ENCODE data around the gene KCNAB2. TPM values are rescaled to one million over a fixed set of nuclear protein-coding genes. Genes with fewer than 3 reads are reported as not detected.

KCNAB2 gene
- total and polyA plus RNA-seq, 2 experiments from 2014 or later: 3.9 to 4.8 TPM

DNA sequence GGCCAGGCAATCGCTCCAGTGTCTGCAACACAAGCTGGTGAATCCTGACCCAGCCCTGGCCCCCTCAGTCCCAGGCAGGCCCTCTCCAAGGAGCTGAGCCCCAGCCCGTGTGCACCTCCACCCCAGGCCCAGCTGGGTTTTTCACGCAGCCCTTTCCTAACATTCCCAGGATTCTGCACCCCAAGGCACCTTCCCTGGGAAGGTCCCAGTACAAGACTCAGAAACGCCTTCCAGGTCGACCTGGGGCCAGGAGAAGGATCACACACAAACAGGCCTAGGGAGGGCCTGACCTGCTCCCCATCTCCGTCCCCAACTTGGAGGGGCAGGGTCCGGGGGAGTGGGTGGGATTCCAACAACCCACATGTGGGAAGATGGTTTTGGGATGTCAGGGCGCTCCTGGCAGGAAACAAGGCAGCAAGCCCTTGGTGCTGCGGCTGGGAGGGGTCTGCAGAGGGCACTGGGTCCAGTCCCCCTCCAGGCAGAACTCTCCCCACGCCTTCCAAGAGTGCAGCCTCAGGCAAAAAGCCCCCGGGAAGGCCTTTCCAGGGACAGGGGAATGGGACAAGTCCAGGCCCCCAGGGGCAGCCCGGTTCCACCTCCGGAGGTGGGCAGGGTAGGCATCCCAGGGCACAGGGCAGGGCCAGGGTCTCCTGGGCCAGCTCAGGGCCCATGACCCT lies 58.3 kb downstream of the KCNAB2 start:
- Histone ChIP-seq H3K27me3 (replicated peaks; ENCODE audit: insufficient read depth) (0 out of 2 replicates have a peak, but pooled peaks cover 8% of the 10 kb centered on the region), H3K27ac (no peak overlapping the region), H3K79me2 (ENCODE audit: insufficient read depth) (no peaks in the 10 kb centered on the region), H3K9me2 (ENCODE audit: insufficient read depth) (no peaks in the 10 kb centered on the region), H3K36me3 (ENCODE audit: low read depth) (no peaks in the 10 kb centered on the region), H3K9ac (no peak overlapping the region), H3F3A (ENCODE audit: insufficient read depth) (no peaks in the 10 kb centered on the region), H2AFZ (no peak overlapping the region), H3K4me3 (no peak overlapping the region), H3K9me3 (ENCODE audit: low read depth) (no peaks in the 10 kb centered on the region), H4K20me1 (ENCODE audit: insufficient read depth) (no peaks in the 10 kb centered on the region), H3K4me1 (ENCODE audit: insufficient read depth) (no peaks in the 10 kb centered on the region), H3K4me2 (ENCODE audit: unreplicated experiment) (no peak overlapping the region)
- no peak for TF ChIP-seq EZH2 (IDR thresholded peaks at IDR 0.05; ENCODE audit: insufficient read depth, poor library complexity, severe bottlenecking)
- in situ Hi-C loops (cut with MboI): no loop called here
- DNase-seq: no peak
- 52 to 58% methylated on average over 13 of the region's 13 CpGs for WGBS, 2 experiments (ENCODE audit: low coverage in 1 of 2, low lambda C conversion rate in 2 of 2, missing lambda C conversion rate in 2 of 2)

DNA sequence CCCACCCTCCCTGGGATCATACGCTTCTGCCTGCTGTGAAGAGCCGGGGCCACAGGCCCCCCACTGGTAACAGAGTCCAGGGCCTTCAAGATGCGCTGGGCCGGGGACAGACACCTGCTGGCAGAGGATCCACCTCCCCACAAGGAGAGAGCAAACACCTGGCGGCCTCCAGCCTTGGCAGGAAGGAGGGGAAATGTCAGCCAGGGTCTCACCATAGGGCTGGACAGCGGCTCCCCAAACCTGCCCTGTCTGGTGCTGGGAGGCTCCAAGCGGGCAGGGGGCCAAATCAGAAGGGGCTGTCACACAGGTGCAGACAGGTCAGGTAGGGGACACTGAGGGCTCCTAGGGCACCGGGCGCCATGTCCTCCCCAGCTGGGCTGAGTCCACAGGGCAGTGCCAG lies 58.9 kb downstream of the KCNAB2 start:
- no peak for DNase-seq
- H3K4me1 ChIP-seq (ENCODE audit: insufficient read depth): no peaks in the 10 kb centered on the region
- no peaks in the 10 kb centered on the region for H3F3A ChIP-seq (ENCODE audit: insufficient read depth)
- no peak overlapping the region for H3K4me2 ChIP-seq (ENCODE audit: unreplicated experiment)
- H3K36me3 ChIP-seq (ENCODE audit: low read depth): no peaks in the 10 kb centered on the region
- H4K20me1 ChIP-seq (ENCODE audit: insufficient read depth): no peaks in the 10 kb centered on the region
- H3K27ac ChIP-seq: no peak overlapping the region
- in situ Hi-C loops (cut with MboI): no loop called here
- no peak overlapping the region for H3K9ac ChIP-seq
- 39 to 48% methylated on average over 7 to 9 of the region's 9 CpGs for WGBS, 2 experiments (ENCODE audit: low coverage in 1 of 2, low lambda C conversion rate in 2 of 2, missing lambda C conversion rate in 2 of 2)
- no peak overlapping the region for H3K4me3 ChIP-seq
- H3K79me2 ChIP-seq (ENCODE audit: insufficient read depth): no peaks in the 10 kb centered on the region
- no peaks in the 10 kb centered on the region for H3K9me2 ChIP-seq (ENCODE audit: insufficient read depth)
- H3K27me3 ChIP-seq (replicated peaks; ENCODE audit: insufficient read depth): 0 out of 2 replicates have a peak, but pooled peaks cover 8% of the 10 kb centered on the region
- no peaks in the 10 kb centered on the region for H3K9me3 ChIP-seq (ENCODE audit: low read depth)
- TF ChIP-seq EZH2 (IDR thresholded peaks at IDR 0.05; ENCODE audit: insufficient read depth, poor library complexity, severe bottlenecking) (no peak), EZH2phosphoT487 (IDR thresholded peaks at IDR 0.05; ENCODE audit: insufficient read depth, low read depth) (no peak)
- H2AFZ ChIP-seq: no peak overlapping the region

DNA sequence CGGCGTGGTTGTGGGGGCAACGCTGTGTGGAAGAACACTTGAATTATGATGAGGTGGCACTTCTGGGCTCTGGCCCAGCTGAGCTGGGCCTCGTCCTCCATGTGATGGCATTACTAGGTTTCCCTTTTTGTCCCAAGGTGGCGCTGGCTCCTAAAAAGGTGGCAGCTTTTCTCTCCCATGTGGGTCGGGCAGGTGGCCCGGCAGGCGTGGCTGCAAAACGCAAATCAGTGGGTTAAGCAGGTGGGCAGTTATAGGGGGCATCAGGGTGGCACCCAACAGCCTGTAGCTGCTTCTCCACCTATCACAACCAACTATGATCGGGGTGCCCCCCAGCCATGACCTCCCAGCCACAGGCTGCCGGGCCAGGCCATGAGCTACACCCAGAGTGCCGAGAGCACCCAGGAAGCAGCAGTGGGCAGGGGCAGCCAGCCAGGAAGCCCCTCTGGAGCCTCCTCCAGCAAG lies 59.6 kb downstream of the KCNAB2 start:
- Histone ChIP-seq H3K9me2 (ENCODE audit: insufficient read depth) (no peaks in the 10 kb centered on the region), H3K79me2 (ENCODE audit: insufficient read depth) (no peaks in the 10 kb centered on the region), H3K36me3 (ENCODE audit: low read depth) (no peaks in the 10 kb centered on the region), H3K4me2 (ENCODE audit: unreplicated experiment) (no peak overlapping the region), H3K27ac (no peak overlapping the region), H3K9me3 (ENCODE audit: low read depth) (no peaks in the 10 kb centered on the region), H3F3A (ENCODE audit: insufficient read depth) (no peaks in the 10 kb centered on the region), H3K27me3 (replicated peaks; ENCODE audit: insufficient read depth) (0 out of 2 replicates have a peak, but pooled peaks cover 8% of the 10 kb centered on the region), H3K9ac (no peak overlapping the region), H4K20me1 (ENCODE audit: insufficient read depth) (no peaks in the 10 kb centered on the region), H3K4me3 (no peak overlapping the region), H3K4me1 (ENCODE audit: insufficient read depth) (no peaks in the 10 kb centered on the region), H2AFZ (no peak overlapping the region)
- in situ Hi-C loops (cut with MboI): no loop called here
- WGBS, 2 experiments (ENCODE audit: low coverage in 1 of 2, low lambda C conversion rate in 2 of 2, missing lambda C conversion rate in 2 of 2): 48 to 50% methylated on average over 12 of the region's 12 CpGs
- peak; percentile 30 for DNase-seq
- TF ChIP-seq EZH2phosphoT487 (IDR thresholded peaks at IDR 0.05; ENCODE audit: insufficient read depth, low read depth) (no peak), EZH2 (IDR thresholded peaks at IDR 0.05; ENCODE audit: insufficient read depth, poor library complexity, severe bottlenecking) (no peak)

DNA sequence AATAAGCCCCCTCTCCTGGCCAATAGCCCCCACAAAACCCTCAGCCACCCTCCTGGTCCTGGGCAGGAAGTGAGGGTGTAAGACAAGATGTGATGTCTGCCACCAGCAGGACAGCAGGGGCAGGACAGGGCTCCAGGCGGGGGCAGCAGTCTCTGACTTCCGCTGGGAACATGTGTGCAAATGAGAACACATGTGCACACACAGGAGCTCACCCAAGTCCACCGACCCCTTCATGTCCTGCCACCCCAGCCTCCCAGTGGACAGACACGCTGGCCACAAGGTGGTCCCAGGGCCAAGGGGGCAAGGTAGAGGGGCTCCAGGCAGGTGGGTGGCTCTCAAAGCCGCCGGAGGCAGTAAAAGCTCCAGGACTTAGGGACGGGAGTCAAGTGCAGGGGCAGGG lies 60.1 kb downstream of the KCNAB2 start:
- Histone ChIP-seq H3K4me2 (ENCODE audit: unreplicated experiment) (no peak overlapping the region), H3K79me2 (ENCODE audit: insufficient read depth) (no peaks in the 10 kb centered on the region), H3K4me3 (no peak overlapping the region), H3K9me2 (ENCODE audit: insufficient read depth) (no peaks in the 10 kb centered on the region), H2AFZ (no peak overlapping the region), H3K9me3 (ENCODE audit: low read depth) (no peaks in the 10 kb centered on the region), H4K20me1 (ENCODE audit: insufficient read depth) (no peaks in the 10 kb centered on the region), H3K4me1 (ENCODE audit: insufficient read depth) (no peaks in the 10 kb centered on the region), H3K36me3 (ENCODE audit: low read depth) (no peaks in the 10 kb centered on the region), H3K27me3 (replicated peaks; ENCODE audit: insufficient read depth) (0 out of 2 replicates have a peak, but pooled peaks cover 8% of the 10 kb centered on the region), H3F3A (ENCODE audit: insufficient read depth) (no peaks in the 10 kb centered on the region), H3K27ac (no peak overlapping the region), H3K9ac (no peak overlapping the region)
- TF ChIP-seq EZH2phosphoT487 (IDR thresholded peaks at IDR 0.05; ENCODE audit: insufficient read depth, low read depth) (no peak), EZH2 (IDR thresholded peaks at IDR 0.05; ENCODE audit: insufficient read depth, poor library complexity, severe bottlenecking) (no peak)
- no peak for DNase-seq
- WGBS, 2 experiments (ENCODE audit: low coverage in 1 of 2, low lambda C conversion rate in 2 of 2, missing lambda C conversion rate in 2 of 2): 41 to 53% methylated on average over 7 of the region's 7 CpGs
- in situ Hi-C loops (cut with MboI): no loop called here

Data from GM23248 (cell line).